ENCODE results near the gene AATF.

DNA sequence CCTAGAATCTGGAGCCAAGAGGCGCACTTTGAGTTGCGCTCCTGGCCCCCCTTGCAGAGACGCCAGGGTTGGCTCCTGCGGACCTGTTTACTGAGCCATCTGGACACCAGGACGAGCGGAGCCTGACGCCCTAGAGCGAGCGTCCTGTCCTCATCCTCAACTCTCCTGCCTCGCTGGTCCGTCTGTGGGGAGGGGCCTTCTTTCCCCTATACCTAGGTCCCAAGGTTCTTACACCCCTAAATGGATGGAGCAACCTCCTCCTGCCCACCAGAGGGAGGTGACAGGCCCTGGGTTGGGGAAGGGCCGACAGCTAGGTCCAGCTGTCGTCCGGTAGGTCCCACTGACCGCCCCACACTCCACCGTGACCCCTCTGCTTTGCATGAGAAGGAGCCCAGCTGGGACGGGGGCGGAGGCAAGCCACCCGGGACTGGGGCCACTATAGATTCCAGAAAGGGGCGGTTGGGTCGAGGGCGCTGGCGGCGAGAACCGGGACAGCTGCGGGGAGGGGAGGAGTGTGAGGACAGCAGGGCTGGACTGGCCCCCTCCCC lies 14.5 kb upstream of the AATF start:
- TF ChIP-seq CTCF (IDR thresholded peaks at IDR 0.05) (no peak), POLR2A (IDR thresholded peaks at IDR 0.05) (no peak)

Data from Peyer's patch (tissue), 4 donors.